GM12864 (cell line): ENCODE measurements around the gene C2orf72.
"Not testable (repeated sequence)": the region's sequence is repeated elsewhere in the genome, so short reads cannot be mapped to it uniquely, and the experiment has no call there.

Experiments
- DNase-seq: peaks from one replicate; pipeline ENCODE4 v3.0.0-alpha.2; 2011; ENCODE audit warnings: low read depth
- H3K4me3 ChIP-seq: 2 replicates; pipeline ENCODE4 v1.5.1; 2011; ENCODE audit warnings: mild to moderate bottlenecking, low read depth, low read length, control low read depth
- CTCF ChIP-seq: IDR thresholded peaks from 2 replicates; pipeline ENCODE4 v1.5.1; 2011; ENCODE audit warnings: low read depth, mild to moderate bottlenecking, moderate library complexity, low read length, control low read depth, inconsistent platforms; ENCODE audit errors: missing control alignments

Gene C2orf72

GRCh38 chr2:231058761-231059550 is 21.6 kb downstream of the C2orf72 start:
- no peak overlapping the region for H3K4me3 ChIP-seq
- TF ChIP-seq CTCF: no peak
- DNase-seq: no peak

GRCh38 chr2:231059756-231060155 is 22.4 kb downstream of the C2orf72 start:
- TF ChIP-seq CTCF: no peak
- H3K4me3 ChIP-seq: no peak overlapping the region

GRCh38 chr2:231062776-231063175 is 25.5 kb downstream of the C2orf72 start:
- no peak for TF ChIP-seq CTCF
- DNase-seq: no peak
- H3K4me3 ChIP-seq: no peak overlapping the region

More at GRCh38 chr2:231059756-231060155, 22.4 kb downstream of the C2orf72 start:
- DNase-seq: no peak

- DNase-seq: no peak
- H3K4me3 ChIP-seq: no peak overlapping the region
- no peak for TF ChIP-seq CTCF
Measured at GRCh38 chr2:231063347-231063746, 26.0 kb downstream of the C2orf72 start.

GRCh38 chr2:231065966-231066365 is 28.6 kb downstream of the C2orf72 start:
- TF ChIP-seq CTCF: no peak
- no peak for DNase-seq

GRCh38 chr2:231067531-231067930 is 30.2 kb downstream of the C2orf72 start:
- not testable (repeated sequence) for DNase-seq, H3K4me3 ChIP-seq

More at GRCh38 chr2:231065966-231066365, 28.6 kb downstream of the C2orf72 start:
- no peak overlapping the region for H3K4me3 ChIP-seq

- no peak overlapping the region for H3K4me3 ChIP-seq
- TF ChIP-seq CTCF: no peak
- no peak for DNase-seq
Measured at GRCh38 chr2:231068525-231069222, 31.4 kb downstream of the C2orf72 start.
